ENCODE data around the gene NCKIPSD.

Gene NCKIPSD

DNA sequence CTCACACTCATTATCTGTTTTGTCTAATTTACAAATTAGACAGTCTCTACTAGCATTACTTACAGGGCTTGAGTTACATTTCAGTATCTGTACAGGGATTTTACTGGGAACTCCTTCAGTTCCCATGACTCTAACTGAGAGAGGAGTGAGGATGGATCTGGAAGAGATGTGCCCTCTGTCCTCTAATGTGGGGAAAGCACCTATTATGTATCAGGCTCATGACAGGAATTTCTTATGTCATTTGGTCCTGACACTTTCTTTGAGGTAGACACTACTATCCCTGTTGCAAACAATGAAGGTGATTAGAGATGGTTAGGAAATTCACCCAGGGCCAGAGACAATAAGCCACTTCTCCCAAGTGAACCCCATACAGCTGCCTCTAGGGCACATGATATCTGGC, 10.9 kb upstream of the NCKIPSD start:
- no peak for DNase-seq (ENCODE audit: low read depth, low spot score)

DNA sequence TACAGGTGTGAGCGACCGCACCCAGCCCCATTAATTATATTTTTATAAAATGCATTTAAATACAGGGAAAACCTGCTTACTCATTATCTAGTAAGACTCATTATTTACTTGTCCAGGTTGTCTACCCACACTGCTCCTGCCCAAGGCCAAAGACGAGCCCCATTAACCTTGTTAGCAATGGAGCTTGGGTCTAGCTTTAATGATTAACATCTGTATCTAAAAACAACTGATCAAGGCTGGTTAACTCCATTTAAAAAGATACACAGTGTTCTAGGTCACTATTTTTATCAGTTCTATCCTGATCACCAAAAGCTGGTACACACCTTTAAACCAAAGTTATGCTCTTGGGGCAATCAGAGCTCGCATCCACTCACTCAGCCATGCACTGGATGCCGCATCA, 10.4 kb upstream of the NCKIPSD start:
- DNase-seq (ENCODE audit: low read depth, low spot score), result no peak

DNA sequence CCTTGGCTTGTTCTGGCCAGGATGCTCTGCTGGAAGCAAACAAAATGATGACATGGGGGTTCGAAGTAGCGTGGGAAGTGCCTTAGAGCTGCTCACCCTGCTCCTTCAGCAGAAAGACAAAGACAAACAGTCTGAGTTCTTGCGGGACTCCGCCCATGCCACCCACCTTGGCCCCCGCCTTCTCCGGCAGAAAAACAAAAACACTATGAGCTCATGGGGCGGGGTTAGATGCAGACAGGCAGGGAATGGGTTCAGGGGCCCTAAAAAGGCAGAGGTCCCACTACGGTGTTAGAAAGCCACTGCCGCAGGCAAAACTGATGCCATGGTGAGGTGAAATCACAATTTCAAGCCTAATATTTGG, 9.7 kb upstream of the NCKIPSD start:
- peak; percentile 95 for DNase-seq (ENCODE audit: low read depth, low spot score)

DNA sequence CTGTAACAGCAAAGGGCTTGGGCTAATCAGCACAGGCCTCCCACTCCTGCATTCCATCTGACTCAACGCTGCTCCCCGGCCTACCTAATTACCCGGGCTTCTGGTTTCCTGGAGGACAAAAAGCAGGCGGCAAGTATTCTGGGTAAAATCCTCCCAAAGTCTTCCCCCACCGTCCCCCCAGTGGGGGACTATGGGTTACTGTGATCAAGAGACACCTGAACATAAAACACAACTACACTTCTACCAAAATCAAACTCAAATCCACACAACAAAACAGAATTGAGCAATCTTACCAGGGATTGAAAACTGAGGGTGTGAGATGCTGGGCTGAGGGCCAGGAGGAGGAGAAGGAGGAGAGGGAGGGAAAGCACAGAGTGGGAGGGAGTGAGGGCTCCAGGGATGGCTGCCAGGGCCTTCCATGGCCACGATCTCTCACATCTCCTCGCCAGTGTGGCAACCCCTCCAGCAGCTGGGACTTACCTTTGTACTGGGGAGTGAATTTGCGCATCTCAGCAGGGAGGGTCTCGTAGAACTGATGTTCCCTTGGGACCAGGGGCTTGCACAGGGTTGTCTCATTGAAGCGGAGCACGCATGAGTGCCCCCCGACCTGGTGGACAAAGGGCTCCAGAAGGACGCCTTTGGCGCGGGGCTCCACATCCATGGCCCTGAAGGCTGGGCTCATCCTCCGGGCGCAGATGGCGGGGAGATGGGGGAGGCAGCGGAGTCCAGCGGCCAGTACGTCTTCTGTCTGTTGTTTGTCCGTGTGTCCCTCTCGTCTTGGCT, 9.1 kb upstream of the NCKIPSD start:
- DNase-seq (ENCODE audit: low read depth, low spot score), result peak; percentile 47

DNA sequence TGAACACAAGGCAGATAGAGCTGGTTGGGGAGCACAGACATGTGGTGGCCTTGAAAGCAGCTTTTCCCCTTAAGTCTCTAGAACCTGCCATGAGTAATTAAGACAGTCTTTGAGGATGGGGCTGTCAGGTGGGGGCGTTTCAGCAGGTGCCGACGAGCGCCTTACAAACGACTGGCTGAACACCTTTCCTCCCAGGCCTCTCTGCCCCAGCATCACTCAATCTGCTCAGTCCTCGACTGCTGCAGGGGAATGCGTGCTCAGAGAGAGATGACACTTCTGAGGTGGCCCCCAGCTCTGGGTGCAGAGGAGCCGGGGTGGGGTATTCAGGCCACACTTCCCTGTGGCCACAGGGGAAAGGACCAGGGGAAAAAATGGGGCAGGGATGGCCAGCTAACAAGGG, 8.1 kb upstream of the NCKIPSD start:
- DNase-seq (ENCODE audit: low read depth, low spot score), result no peak

DNA sequence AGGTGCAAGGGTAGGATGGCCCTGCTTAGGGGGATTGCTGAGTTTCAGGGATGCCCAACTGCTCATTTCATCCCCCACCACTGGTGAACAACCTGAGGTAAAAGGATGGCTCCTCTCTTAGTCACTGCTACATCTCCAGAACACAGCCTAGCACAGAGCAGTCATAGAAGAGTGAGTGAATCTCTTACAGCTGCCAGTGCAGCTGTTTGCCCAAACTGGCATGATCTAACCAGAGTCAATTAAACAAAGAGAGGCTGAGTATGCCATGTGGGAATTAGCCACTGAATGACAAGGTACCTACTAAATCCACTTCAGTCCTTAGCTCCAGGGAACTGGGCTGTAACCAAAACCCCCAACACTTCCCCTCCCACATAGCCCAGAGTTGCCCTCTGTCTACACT, 6.8 kb upstream of the NCKIPSD start:
- DNase-seq (ENCODE audit: low read depth, low spot score), result no peak

DNA sequence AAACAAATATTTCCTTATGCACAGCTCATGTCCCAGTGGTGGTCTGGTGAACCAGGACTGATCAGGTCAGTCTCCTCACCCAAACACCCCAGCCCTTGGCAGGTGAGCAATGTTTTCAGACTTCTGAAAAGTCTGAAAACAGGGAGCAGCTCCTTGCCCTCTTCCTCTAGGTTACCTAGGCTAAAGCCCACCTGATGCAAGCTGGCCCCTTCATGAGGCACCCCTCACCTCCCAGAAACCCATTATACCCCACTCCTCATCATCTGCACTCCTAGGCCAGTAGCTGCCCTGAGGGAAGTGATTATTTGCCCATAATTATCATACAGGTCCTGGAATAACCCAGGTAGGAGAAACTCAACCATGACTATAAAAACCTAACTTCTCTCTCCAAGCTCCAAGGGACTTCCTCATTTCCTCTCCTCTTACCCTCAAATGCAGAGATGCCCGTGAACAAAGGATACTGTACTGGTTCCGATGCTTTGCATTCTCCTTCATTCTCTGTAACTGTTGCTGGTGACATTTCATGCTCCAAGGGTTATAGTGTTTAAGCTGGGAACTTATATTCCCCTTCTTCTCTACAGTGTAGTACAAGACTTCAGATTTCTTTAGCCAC, 5.2 kb upstream of the NCKIPSD start:
- DNase-seq (ENCODE audit: low read depth, low spot score), result no peak

DNA sequence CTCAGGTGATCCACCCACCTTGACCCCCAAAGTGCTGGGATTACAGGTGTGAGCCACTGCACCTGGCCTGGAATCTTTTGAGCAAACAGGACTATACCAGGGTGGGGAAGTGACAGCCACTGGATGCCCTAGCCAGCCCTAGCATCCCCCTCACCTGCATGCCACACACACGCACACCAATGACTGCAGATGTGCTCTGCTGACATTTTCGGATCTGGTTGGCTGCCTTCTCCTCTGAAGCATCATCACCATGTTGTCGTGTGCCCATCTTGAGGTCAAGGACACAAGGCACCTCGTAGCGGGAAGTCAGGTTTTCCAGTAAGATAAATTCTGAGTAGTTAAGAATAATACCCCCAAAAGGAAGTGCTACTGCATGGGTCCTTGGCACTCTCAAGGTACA, 3.7 kb upstream of the NCKIPSD start:
- DNase-seq (ENCODE audit: low read depth, low spot score), result no peak

DNA sequence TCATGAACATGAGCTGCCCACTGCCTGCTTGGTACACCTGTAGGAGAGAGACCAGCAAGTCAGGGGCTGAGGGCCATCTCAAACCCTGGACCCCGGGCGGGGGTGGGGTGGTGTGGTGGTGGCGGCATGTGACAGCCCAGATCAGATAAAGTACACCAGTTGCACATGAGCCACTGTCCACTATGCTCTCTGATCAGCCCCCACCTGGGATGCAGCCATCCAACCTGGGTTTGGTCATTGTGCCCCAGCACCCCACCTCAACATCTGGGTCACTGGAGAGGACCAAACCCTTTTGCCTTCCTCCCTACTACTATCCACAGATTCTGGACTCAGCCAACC, 3.0 kb upstream of the NCKIPSD start:
- DNase-seq (ENCODE audit: low read depth, low spot score), result no peak

DNA sequence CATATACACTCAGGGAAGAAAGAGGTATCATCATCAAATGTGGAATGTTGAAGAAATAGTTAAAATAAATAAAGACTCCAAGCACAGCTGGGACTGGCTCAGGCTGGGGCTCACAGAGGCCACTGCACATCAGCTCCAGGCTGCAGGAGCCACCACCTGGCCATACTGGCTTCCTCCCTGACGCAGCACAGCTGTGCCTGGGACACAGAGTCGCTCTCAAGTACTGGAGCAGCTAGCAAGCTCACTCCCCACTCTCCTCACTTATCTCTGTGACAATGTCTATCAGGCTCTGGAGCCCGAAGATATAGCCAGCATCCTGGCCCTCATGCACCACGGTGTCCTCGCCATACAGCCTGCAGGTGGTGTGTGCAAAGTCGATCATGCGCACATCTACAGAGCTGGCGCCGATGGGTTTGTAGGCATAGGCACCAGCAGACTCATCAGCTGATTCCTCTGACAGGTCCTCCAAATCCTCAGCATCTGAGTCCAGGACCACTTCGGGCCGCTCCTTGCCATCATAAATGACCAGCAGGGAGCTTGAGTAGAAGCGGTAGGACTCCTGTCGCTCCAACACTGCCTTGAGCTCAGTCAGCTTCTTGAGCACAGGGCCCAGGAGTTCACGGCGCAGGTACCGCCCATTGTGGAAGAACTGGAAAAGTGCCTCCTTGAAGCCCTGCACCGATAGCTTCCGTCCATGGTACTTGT, 2.5 kb upstream of the NCKIPSD start:
- no peak for DNase-seq (ENCODE audit: low read depth, low spot score)

DNA sequence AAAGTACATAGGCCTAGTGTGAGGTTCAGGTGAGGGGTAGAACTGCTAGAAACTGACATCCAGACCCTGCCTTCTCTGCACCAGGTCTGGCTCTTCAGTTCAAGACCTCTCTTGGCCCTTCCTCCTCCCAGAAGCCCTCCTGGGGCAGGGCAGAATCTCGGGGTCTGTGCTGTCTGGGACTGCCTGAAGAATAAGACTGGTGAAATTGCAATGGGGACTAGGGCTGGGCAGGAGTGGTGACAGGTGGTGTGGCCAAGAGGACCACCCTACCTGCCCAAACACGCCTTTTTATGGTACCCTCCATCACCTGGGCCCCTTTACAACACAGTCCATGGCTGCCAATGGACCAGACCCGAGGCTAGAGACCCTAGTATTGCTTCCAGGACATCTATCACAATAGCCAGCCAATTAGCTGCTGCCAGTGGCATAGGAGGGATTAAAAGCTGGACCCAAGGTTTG, 1.5 kb upstream of the NCKIPSD start:
- DNase-seq (ENCODE audit: low read depth, low spot score), result no peak

DNA sequence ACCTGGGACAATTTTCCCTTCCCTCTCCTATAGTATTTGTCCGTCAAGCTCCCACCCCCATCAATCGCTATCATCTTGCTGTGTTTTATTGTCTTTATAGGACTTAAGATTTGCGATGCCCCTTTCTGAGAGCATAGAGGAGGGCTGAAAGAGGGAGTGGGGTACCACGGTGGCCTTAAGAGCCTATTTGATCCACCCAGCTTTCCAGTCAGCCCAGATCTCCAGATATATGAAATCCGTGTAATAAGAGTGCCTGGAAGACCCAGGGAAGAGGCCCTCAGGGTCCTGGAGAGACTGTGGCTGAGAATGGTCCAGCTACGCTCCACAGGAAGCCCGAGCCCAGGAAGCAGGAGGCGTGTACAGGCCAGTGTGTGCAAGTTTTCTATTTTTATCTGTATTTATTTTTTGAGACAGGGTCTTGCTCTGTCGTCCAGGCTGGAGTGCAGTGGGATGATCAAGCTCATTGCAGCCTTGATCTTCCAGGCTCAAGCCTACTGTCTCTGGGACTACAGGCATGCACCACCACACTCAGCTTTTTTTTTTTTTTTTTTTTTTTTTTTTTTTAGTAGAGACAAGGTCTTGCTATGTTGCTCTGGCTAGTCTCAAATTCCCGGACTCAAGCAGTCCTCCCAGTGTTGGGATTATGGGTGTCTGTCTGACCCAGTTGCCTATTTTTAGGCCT, 964 bp upstream of the NCKIPSD start:
- no peak for DNase-seq (ENCODE audit: low read depth, low spot score)

DNA sequence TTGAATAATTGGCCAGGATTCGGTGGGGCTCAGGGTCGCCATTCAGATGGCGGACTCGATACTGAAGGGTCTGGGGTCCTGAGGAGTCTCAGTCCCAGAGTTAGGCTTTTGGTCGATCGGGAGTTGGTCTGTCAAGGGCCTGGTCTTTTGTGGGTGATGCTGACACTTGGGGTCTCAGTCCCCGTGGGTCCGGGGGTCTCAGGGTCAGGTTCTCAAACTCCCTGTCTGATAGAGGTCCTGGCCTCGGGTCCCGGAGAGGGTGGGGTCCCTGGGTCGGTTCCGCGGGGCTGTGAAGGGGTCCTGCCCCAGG, 467 bp downstream of the NCKIPSD start:
- DNase-seq (ENCODE audit: low read depth, low spot score), result no peak

DNA sequence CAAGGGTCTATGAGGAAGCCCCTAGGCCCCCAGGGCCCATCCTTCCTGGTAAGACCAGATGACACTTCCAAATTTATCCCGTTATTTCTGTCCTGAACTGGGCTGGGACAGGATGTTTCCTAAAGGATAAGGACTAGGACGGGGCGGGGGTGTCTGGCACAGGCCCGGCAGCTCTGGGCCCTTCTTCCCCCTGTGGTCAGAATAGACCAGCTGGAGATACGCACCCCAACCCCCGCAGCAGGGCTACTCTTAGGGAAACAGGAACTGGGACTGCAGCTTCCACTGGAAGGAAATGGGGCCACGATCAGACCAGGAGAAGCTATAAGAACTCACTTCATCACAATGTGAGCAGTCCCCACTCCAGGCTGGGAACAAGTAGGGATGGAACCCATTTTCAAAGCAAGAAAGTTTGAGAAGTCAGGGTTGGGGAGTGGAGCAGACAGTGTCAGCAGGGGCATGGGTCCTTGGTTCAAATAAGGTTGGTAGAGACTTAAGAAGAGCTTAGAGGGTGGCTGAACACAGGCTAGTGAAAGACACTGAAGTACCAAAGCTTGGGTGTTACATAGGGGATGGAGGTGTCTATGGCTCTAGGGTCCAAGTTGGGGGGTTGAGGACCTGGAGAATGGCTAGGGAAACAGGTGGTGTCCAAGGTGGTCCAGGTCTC, 1.1 kb downstream of the NCKIPSD start:
- no peak for DNase-seq (ENCODE audit: low read depth, low spot score)

DNA sequence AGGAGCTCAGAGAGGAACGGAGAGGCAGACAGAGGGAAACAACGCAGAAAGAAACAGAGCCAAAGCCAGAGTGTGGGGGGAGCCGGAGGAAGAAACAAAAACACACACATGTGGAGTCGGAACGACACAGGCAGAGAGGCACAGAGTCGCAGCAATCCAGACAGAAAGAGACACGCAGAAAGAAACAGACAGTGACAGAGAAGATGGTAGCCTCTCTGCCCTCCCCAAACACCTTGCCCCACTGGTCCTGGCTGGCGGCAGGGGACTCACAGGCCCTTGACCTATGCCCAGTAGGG, 1.7 kb downstream of the NCKIPSD start:
- no peak for DNase-seq (ENCODE audit: low read depth, low spot score)

DNA sequence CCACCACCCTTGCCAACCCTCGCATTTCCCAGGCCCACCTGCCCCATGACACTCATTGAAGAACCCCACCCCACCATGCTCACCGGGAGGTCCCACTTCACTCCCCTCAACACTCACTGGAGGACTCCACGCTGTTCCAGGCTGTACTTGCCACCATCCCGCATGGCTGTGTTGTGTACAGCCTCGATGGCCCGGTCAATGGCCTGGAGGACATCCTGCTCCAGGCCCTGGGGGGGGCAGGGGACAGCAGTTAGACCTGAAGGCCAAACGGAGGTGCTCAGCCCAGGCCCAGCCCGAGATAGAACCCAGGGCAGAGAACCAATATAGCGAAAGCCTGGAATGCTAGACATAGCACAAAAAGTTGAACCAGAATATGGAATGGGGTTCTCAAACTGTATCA, 2.9 kb downstream of the NCKIPSD start:
- no peak for DNase-seq (ENCODE audit: low read depth, low spot score)

DNA sequence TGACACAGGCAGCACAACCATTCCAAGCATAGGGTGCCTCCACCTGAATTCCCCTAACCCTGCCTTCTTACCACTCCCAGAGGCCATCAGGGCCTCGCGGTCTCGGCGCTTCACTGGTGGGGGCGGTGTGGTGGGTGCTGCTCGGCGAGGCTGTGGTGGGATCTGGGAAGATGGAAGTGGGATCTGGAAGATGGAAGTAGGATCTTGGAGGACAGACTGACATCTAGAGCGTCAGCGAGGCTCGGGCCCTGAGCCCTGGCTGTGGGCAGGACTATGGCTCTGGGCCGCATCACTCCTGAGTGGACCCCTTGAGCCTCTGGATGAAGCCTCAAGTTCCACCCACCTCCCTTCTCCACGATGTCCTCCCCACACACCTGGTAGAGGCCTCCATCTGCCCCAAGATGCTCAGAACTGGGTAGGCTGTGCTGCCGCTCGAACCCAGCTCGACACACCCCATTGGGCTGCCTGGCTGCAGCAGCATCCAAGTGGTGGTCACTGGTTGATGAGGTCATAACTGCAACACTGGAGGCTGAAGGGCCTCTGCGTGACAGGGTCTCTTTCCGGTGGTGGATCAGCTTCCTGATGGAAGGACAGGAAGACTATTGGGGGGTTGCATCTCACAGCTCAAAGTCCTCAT, 3.6 kb downstream of the NCKIPSD start:
- DNase-seq (ENCODE audit: low read depth, low spot score), result no peak

DNA sequence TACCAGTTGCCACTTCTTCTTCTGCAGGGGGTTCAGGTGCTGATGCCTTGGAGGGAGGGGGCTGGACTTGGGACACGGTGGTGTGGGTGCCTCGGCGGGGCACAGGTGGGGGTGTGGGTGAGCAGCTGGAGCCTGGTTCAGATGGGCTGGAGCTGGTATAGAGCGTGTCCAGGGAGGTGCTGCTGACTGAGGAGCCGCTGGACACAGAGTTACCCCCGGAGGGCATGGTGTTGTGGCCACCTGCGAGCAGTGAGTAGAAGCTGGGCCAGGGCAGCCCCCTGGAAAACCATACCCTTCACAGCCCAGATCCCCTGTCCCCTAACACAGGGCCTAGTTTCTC, 4.2 kb downstream of the NCKIPSD start:
- DNase-seq (ENCODE audit: low read depth, low spot score), result no peak

DNA sequence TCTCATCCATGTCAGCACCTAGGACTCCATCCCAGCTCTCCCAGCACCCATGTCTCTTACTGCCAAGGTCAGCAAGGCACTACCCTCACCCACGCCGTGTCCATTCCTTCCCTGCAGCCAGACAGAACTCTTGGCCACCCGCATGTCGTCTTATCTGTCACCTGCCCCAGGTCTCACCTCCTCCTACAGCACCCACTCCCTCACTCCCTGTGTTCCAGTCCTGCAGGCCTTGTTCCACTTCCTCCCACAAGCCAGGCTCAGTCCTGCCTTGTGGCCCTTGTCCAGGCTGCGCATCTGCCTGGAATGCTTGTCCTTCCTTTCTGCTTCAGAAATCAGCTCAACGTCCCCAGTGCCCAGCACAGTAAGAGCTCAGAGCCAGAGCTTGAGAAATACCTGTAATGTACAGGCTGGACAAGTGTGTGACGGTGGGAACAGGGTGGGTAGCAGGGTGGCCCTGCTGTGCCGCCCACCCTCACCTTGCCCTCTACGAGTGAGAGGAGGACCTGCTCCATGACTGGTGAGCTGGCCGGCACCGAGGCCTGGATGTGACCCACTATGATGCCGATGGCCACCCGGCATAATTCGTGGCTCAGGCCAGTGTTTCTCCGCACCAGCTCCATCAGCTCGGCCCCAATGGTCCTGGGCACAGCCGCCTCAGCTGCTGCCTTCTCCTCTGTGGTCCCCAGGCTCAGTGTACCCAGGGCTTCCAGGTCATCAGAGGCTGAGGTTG, 4.7 kb downstream of the NCKIPSD start:
- no peak for DNase-seq (ENCODE audit: low read depth, low spot score)

DNA sequence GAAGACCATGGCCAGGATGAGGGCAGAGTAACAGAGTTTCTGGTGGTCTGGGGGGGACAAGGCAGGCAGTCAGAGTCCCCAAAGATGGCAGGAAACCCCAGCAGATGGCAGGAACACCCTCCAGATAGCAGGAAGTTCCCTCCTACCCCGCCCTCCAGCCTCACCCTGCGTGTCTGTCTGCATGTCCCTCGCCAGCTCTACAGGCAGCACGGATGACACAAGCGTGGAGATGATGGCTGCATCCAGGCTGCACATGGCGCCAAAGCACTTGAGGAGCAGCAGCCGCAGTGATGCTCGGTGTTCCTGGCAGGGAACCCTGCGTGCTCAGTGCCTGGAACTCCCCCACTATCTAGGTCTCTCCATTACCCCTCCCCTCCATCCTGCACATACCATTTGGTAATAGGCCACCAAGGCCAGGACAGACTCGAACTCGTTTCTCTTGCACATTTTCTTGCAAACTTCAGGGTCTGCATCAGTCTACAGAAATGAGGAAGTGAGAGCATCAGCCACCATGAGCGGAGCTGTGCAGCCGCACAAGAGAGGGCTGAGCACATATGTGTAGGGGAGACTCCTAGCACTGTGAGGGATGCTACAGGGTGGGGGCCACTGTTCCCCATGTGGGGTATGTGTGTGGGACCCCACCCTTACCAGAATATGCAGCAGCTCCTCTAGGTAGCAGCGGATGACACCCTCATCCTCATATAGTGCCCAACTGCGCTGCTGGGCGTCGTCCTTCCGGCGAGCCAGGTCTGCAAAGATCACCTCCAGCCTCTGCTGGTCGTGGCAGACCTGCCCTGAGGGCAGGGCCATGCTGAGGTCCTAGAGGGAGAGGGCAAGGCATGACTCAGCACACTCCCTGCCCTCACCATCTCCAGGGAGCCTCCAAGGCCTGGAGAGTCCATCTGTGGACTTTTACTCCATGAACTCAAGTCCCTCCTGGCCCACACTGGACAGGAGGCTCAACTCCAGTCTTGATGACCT, 6.0 kb downstream of the NCKIPSD start:
- no peak for DNase-seq (ENCODE audit: low read depth, low spot score)
